IMR-90 (cell line): ENCODE data around the gene TNFSF12. TPM values are rescaled to one million over a fixed set of nuclear protein-coding genes. Genes with fewer than 3 reads are reported as not detected.

Experiments used
- ATAC-seq: fragments of 200-7000 bp; cut with Tn5 transposase; 2 replicates; pipeline ENCODE4 v1.9.1; 2020; ENCODE audit warnings: low read depth, mild to moderate bottlenecking, moderate library complexity
- BruUV-seq: library from RNA; stranded (reverse); fragments of 400-500 nt; replicated peaks from 2 replicates; lab custom pipeline; 2021; lab: Mats Ljungman, UMichigan
- CTCF ChIA-PET: fragments of 300-600 bp; formaldehyde crosslinking; extraction: SDS; loops from one replicate; lab custom pipeline; 2021; ENCODE audit warnings: antibody characterized with exemption; lab: Yijun Ruan, JAX
- POLR2A ChIA-PET: fragments of 300-600 bp; sonication (Branson Sonifier 250); formaldehyde crosslinking; loops from one replicate; lab custom pipeline; 2022; ENCODE audit warnings: antibody characterized with exemption; ENCODE audit not compliant: unreplicated experiment; lab: Charles Lee
- DNase-seq: peaks from one replicate; pipeline ENCODE4 v3.0.0; 2013
- H2AFZ ChIP-seq: replicated peaks from 2 replicates; pipeline ENCODE3; 2013; ENCODE audit warnings: low read length, mild to moderate bottlenecking; ENCODE audit not compliant: poor library complexity
- H2AK5ac ChIP-seq: 2 replicates; pipeline ENCODE4 v1.6.1; 2013; ENCODE audit warnings: low read depth, low read length, inconsistent platforms
- H2AK9ac ChIP-seq: replicated peaks from 2 replicates; pipeline ENCODE3; 2013; ENCODE audit warnings: mild to moderate bottlenecking, low read depth, low read length, moderate library complexity; ENCODE audit not compliant: poor library complexity
- H2BK120ac ChIP-seq: 2 replicates; pipeline ENCODE4 v1.6.1; 2013; ENCODE audit warnings: low read depth, low read length, inconsistent platforms
- H2BK15ac ChIP-seq: 3 replicates; pipeline ENCODE4 v1.6.1; 2013; ENCODE audit warnings: low read depth, low read length, inconsistent platforms
- H2BK20ac ChIP-seq: 2 replicates; pipeline ENCODE4 v1.6.1; 2013; ENCODE audit warnings: low read depth, mild to moderate bottlenecking, inconsistent platforms, low read length, moderate library complexity
- H2BK5ac ChIP-seq: 2 replicates; pipeline ENCODE4 v1.6.1; 2013; ENCODE audit warnings: mild to moderate bottlenecking, low read depth, low read length, inconsistent platforms; ENCODE audit not compliant: poor library complexity, severe bottlenecking
- H3K14ac ChIP-seq: replicated peaks from 2 replicates; pipeline ENCODE4 v1.6.1; 2013; ENCODE audit warnings: low read depth, low read length, inconsistent platforms
- H3K18ac ChIP-seq: 2 replicates; pipeline ENCODE4 v1.6.1; 2013; ENCODE audit warnings: low read depth, low read length, control low read depth
- H3K23ac ChIP-seq: 2 replicates; pipeline ENCODE4 v1.6.1; 2013; ENCODE audit warnings: low read depth, low read length, inconsistent platforms
- H3K27ac ChIP-seq: 2 replicates; pipeline ENCODE4 v1.5.1; 2013; ENCODE audit warnings: mild to moderate bottlenecking, control low read depth, low read length; ENCODE audit not compliant: insufficient read depth
- H3K27me3 ChIP-seq: 2 replicates; pipeline ENCODE4 v1.6.1; 2013; ENCODE audit warnings: low read length; ENCODE audit not compliant: control insufficient read depth, insufficient read depth
- H3K36me3 ChIP-seq: 2 replicates; pipeline ENCODE4 v1.6.1; 2013; ENCODE audit warnings: low read length, mixed read lengths; ENCODE audit not compliant: control insufficient read depth, insufficient read depth
- H3K4ac ChIP-seq: 2 replicates; pipeline ENCODE4 v1.6.1; 2013; ENCODE audit warnings: low read depth, low read length, inconsistent platforms
- H3K4me1 ChIP-seq: 2 replicates; pipeline ENCODE4 v1.6.1; 2013; ENCODE audit warnings: low read length, mixed read lengths; ENCODE audit not compliant: control insufficient read depth, insufficient read depth
- H3K4me2 ChIP-seq: 2 replicates; pipeline ENCODE4 v1.6.1; 2013; ENCODE audit warnings: low read depth, mild to moderate bottlenecking, control low read depth, low read length, moderate library complexity
- H3K4me3 ChIP-seq: 2 replicates; pipeline ENCODE4 v1.5.1; 2013; ENCODE audit warnings: low read depth, mild to moderate bottlenecking, control low read depth, low read length, moderate library complexity; ENCODE audit not compliant: insufficient read depth
- H3K56ac ChIP-seq: 2 replicates; pipeline ENCODE4 v1.6.1; 2013; ENCODE audit warnings: low read length, inconsistent platforms; ENCODE audit not compliant: insufficient read depth; ENCODE audit errors: extremely low read depth
- H3K79me1 ChIP-seq, 2 experiments: 2 replicates each; pipeline ENCODE4 v1.6.1; 2013; ENCODE audit warnings: low read length in 2 of 2, inconsistent platforms in 1 of 2, low read depth in 1 of 2
- H3K9ac ChIP-seq: 2 replicates; pipeline ENCODE4 v1.6.1; 2013; ENCODE audit warnings: low read depth, low read length, control low read depth
- H3K9me1 ChIP-seq: 2 replicates; pipeline ENCODE4 v1.6.1; 2013; ENCODE audit warnings: low read length, inconsistent platforms; ENCODE audit not compliant: insufficient read depth
- H3K9me3 ChIP-seq: 2 replicates; pipeline ENCODE4 v1.6.1; 2013; ENCODE audit warnings: low read length; ENCODE audit not compliant: control insufficient read depth, insufficient read depth
- H4K20me1 ChIP-seq: 2 replicates; pipeline ENCODE4 v1.6.1; 2013; ENCODE audit warnings: low read length, inconsistent platforms; ENCODE audit not compliant: insufficient read depth
- H4K5ac ChIP-seq: 2 replicates; pipeline ENCODE4 v1.6.1; 2013; ENCODE audit warnings: mild to moderate bottlenecking, low read depth, low read length, control low read depth
- H4K8ac ChIP-seq, 2 experiments: 2 replicates each; pipeline ENCODE4 v1.6.1; 2013; ENCODE audit warnings: low read depth in 2 of 2, low read length in 2 of 2, control low read depth in 1 of 2, inconsistent platforms in 1 of 2
- H4K91ac ChIP-seq: 2 replicates; pipeline ENCODE4 v1.6.1; 2013; ENCODE audit warnings: low read depth, low read length, inconsistent platforms; ENCODE audit not compliant: insufficient read depth
- BHLHE40 ChIP-seq: fragments of 150-350 bp; IDR thresholded peaks from 2 replicates; pipeline ENCODE4 v1.6.1; 2016; ENCODE audit warnings: mild to moderate bottlenecking, low read depth, low read length
- CHD1 ChIP-seq: IDR thresholded peaks from 2 replicates; pipeline ENCODE4 v1.6.1; 2012; ENCODE audit warnings: low read depth, low read length, improper control_type of control experiment
- ELK1 ChIP-seq: fragments of 150-350 bp; IDR thresholded peaks from 2 replicates; pipeline ENCODE4 v1.6.1; 2016; ENCODE audit warnings: low read depth, mild to moderate bottlenecking, low read length, moderate library complexity, borderline replicate concordance
- FOS ChIP-seq: fragments of 150-350 bp; IDR thresholded peaks from 2 replicates; pipeline ENCODE4 v1.6.1; 2016; ENCODE audit warnings: low read depth, low read length
- MAFK ChIP-seq: IDR thresholded peaks from 2 replicates; pipeline ENCODE4 v1.6.1; 2012; ENCODE audit warnings: low read depth, low read length, improper control_type of control experiment
- MXI1 ChIP-seq: IDR thresholded peaks from 2 replicates; pipeline ENCODE4 v1.6.1; 2012; ENCODE audit warnings: low read depth, mild to moderate bottlenecking, low read length, moderate library complexity, borderline replicate concordance
- POLR2A ChIP-seq: IDR thresholded peaks from 2 replicates; pipeline ENCODE4 v1.6.1; 2012; ENCODE audit warnings: mild to moderate bottlenecking, low read depth, low read length
- USF2 ChIP-seq: fragments of 150-350 bp; IDR thresholded peaks from 2 replicates; pipeline ENCODE4 v1.6.1; 2017; ENCODE audit warnings: mild to moderate bottlenecking, antibody characterized with exemption, low read length, low read depth
- WGBS, 2 experiments: methylation state at CpG; one replicate each; pipeline versions ENCODE4 v1.1.5 to v1.1.7; 2013; ENCODE audit warnings: missing lambda C conversion rate in 2 of 2; ENCODE audit not compliant: insufficient read length in 1 of 2; ENCODE audit errors: extremely low coverage in 2 of 2; 5-methylcytosine and 5-hydroxymethylcytosine counted together
- dilution Hi-C: fragments of 300-500 bp; cut with HindIII; formaldehyde crosslinking; loops from one replicate; pipeline ENCODE4 v1.14.3; 2018; ENCODE audit warnings: low sequenced_read_pairs; ENCODE audit not compliant: unreplicated experiment
- in situ Hi-C: fragments of 300-500 bp; cut with MboI; formaldehyde crosslinking; loops from 3 replicates; pipeline ENCODE4 v1.14.3; 2019; ENCODE audit warnings: low sequenced_read_pairs, inconsistent platforms, mixed read lengths
- intact Hi-C: fragments of 100-400 bp; cut with micrococcal nuclease; formaldehyde crosslinking; loops from 2 replicates; pipeline ENCODE4 v1.10.0; 2022
- polyA plus RNA-seq, 3 experiments: library from polyadenylated mRNA; depleted of rRNA; stranded (reverse); fragments of >200 nt; gene quantifications; 2 replicates each; pipeline ENCODE4 v1.2.3, GENCODE V29; 2012; ENCODE audit warnings: low replicate concordance in 1 of 3
- total RNA-seq: library from RNA; depleted of rRNA; stranded (reverse); fragments of >200 nt; gene quantifications from 2 replicates; pipeline ENCODE4 v1.2.3, GENCODE V29; 2012

The TNFSF12 gene
- total and polyA plus RNA-seq, 2 of the 4 experiments (the other 2 are of a cell fraction): 2.7 to 22.0 TPM

GRCh38 chr17:7513850-7514419 lies 34.9 kb upstream of the TNFSF12 start:
- H3K9me3 ChIP-seq: no peaks in the 10 kb centered on the region
- H3K9me1 ChIP-seq: no peaks in the 10 kb centered on the region
- TSS peak; percentile 86 for BruUV-seq
- no peak overlapping the region for H3K23ac ChIP-seq
- H4K91ac ChIP-seq: no peak overlapping the region
- intact Hi-C loops (loop anchor here (1.0 kb wide), 2 partner anchors 47 to 75 kb away; partner anchors contain the start of gene SENP3), dilution Hi-C loops (no loop called here), in situ Hi-C loops (loop anchor here (5.0 kb wide), 1 partner anchor 38 kb away; no protein-coding TSS in a partner anchor)
- no peak overlapping the region for H2AK9ac ChIP-seq
- no peak overlapping the region for H2BK120ac ChIP-seq
- no peak overlapping the region for H3K18ac ChIP-seq
- H4K5ac ChIP-seq: no peak overlapping the region
- no peak for DNase-seq
- H3K4me2 ChIP-seq: no peak overlapping the region
- H3K27me3 ChIP-seq: no peaks in the 10 kb centered on the region
- no peak overlapping the region for H3K14ac ChIP-seq
- no peak overlapping the region for H2AFZ ChIP-seq
- H3K56ac ChIP-seq: no peak overlapping the region
- H3K4ac ChIP-seq: no peak overlapping the region
- ATAC-seq: no peak
- H3K4me1 ChIP-seq: 0 out of 2 replicates have a peak, but pooled peaks cover 1% of the 10 kb centered on the region
- H4K20me1 ChIP-seq: peaks cover 3% of the 10 kb centered on the region; the same call in 1 of the 2 replicates
- H3K36me3 ChIP-seq: peaks cover 57% of the 10 kb centered on the region
- no peak overlapping the region for H2BK20ac ChIP-seq
- 0 out of 4 replicates have a peak, but pooled peaks cover 0 to 5% of the 10 kb centered on the region in 2 experiments for H3K79me1 ChIP-seq
- TF ChIP-seq USF2: no peak
- no peak for TF ChIP-seq ELK1
- no peak for TF ChIP-seq MAFK
- no peak for TF ChIP-seq POLR2A
- TF ChIP-seq BHLHE40: no peak
- TF ChIP-seq CHD1: no peak
- no peak for TF ChIP-seq FOS
- TF ChIP-seq MXI1: no peak
- no peak overlapping the region for H3K4me3 ChIP-seq
- H3K9ac ChIP-seq: no peak overlapping the region
- no peak overlapping the region for H2BK5ac ChIP-seq
- POLR2A ChIA-PET: no interaction called here
- H3K27ac ChIP-seq: no peak overlapping the region
- H2AK5ac ChIP-seq: no peak overlapping the region
- CTCF ChIA-PET: interaction anchor here (0.5 to 3.7 kb wide), 6 partner anchors 9 to 70 kb away, joined by 3 to 24 read pairs (median 3); partner anchors contain the start of genes MPDU1 and SENP3
- H2BK15ac ChIP-seq: no peak overlapping the region
- H4K8ac ChIP-seq: no peak overlapping the region
- 71 to 100% methylated on average over 1 to 10 of the region's 17 CpGs for WGBS, 2 experiments
